ENCODE measurements around the gene EFHC1. TPM values are rescaled to one million over a fixed set of nuclear protein-coding genes. Genes with fewer than 3 reads are reported as not detected.
A peak's percentile ranks its signal among the peaks of the same experiment; 100 is the strongest.

EFHC1 gene
- total RNA-seq, 1 donor from 2014 or later = 25.6 TPM

- Mint-ChIP-seq H3K36me3 (ENCODE audit: low read depth, unreplicated experiment) (peaks cover 39% of the 10 kb centered on the region), H3K4me3 (ENCODE audit: unreplicated experiment) (no peak overlapping the region), H3K9me3 (ENCODE audit: unreplicated experiment) (no peaks in the 10 kb centered on the region), H3K27ac (ENCODE audit: unreplicated experiment) (peak overlapping the region; percentile 98), H3K27me3 (ENCODE audit: low read depth, unreplicated experiment) (no peaks in the 10 kb centered on the region), H3K4me1 (ENCODE audit: low read depth, unreplicated experiment) (peaks cover 88% of the 10 kb centered on the region)
- FAIRE-seq (no peak), DNase-seq (ENCODE audit: low read depth) (no peak)
- Histone ChIP-seq H3K27ac (ENCODE audit: low read depth, low read length) (peak overlapping the region; percentile 93), H3K9ac (ENCODE audit: low read length) (no peak overlapping the region), H3K9me3 (ENCODE audit: insufficient read depth, low read depth, low read length) (no peaks in the 10 kb centered on the region), H3K36me3 (ENCODE audit: insufficient read depth, low read length) (peaks cover 52% of the 10 kb centered on the region), H2AFZ (ENCODE audit: low read depth, low read length) (no peak overlapping the region), H3K27me3 (ENCODE audit: insufficient read depth, low read length) (no peaks in the 10 kb centered on the region), H3K4me2 (ENCODE audit: low read length) (no peak overlapping the region), H3K4me3 (ENCODE audit: insufficient read depth, low read depth, low read length) (no peak overlapping the region), H3K4me1 (ENCODE audit: insufficient read depth, low read length) (peaks cover 86% of the 10 kb centered on the region), H4K20me1 (ENCODE audit: insufficient read depth, low read length) (no peaks in the 10 kb centered on the region), H3K79me2 (ENCODE audit: insufficient read depth, low read length) (peaks cover 36% of the 10 kb centered on the region)
- TF ChIP-seq, protein P1, sequence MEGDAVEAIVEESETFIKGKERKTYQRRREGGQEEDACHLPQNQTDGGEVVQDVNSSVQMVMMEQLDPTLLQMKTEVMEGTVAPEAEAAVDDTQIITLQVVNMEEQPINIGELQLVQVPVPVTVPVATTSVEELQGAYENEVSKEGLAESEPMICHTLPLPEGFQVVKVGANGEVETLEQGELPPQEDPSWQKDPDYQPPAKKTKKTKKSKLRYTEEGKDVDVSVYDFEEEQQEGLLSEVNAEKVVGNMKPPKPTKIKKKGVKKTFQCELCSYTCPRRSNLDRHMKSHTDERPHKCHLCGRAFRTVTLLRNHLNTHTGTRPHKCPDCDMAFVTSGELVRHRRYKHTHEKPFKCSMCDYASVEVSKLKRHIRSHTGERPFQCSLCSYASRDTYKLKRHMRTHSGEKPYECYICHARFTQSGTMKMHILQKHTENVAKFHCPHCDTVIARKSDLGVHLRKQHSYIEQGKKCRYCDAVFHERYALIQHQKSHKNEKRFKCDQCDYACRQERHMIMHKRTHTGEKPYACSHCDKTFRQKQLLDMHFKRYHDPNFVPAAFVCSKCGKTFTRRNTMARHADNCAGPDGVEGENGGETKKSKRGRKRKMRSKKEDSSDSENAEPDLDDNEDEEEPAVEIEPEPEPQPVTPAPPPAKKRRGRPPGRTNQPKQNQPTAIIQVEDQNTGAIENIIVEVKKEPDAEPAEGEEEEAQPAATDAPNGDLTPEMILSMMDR (IDR thresholded peaks at IDR 0.05; ENCODE audit: insufficient read depth, low read depth, low read length) = no peak
- no peak for TF ChIP-seq EZH2 (IDR thresholded peaks at IDR 0.05; ENCODE audit: insufficient read depth, low read length)
Measured at GRCh38 chr6:52513464-52513863, 93.3 kb downstream of the EFHC1 start.

GRCh38 chr6:52513896-52514295 is 93.8 kb downstream of the EFHC1 start:
- Histone ChIP-seq H3K36me3 (ENCODE audit: insufficient read depth, low read length) (peaks cover 52% of the 10 kb centered on the region), H3K79me2 (ENCODE audit: insufficient read depth, low read length) (peaks cover 40% of the 10 kb centered on the region), H3K9me3 (ENCODE audit: insufficient read depth, low read depth, low read length) (no peaks in the 10 kb centered on the region), H3K27ac (ENCODE audit: low read depth, low read length) (peak overlapping the region; percentile 65), H3K4me3 (ENCODE audit: insufficient read depth, low read depth, low read length) (no peak overlapping the region), H3K27me3 (ENCODE audit: insufficient read depth, low read length) (no peaks in the 10 kb centered on the region), H4K20me1 (ENCODE audit: insufficient read depth, low read length) (no peaks in the 10 kb centered on the region), H3K9ac (ENCODE audit: low read length) (no peak overlapping the region), H3K4me1 (ENCODE audit: insufficient read depth, low read length) (peaks cover 86% of the 10 kb centered on the region), H2AFZ (ENCODE audit: low read depth, low read length) (no peak overlapping the region), H3K4me2 (ENCODE audit: low read length) (no peak overlapping the region)
- Mint-ChIP-seq H3K36me3 (ENCODE audit: low read depth, unreplicated experiment) (peaks cover 35% of the 10 kb centered on the region), H3K9me3 (ENCODE audit: unreplicated experiment) (no peaks in the 10 kb centered on the region), H3K4me3 (ENCODE audit: unreplicated experiment) (no peak overlapping the region), H3K27ac (ENCODE audit: unreplicated experiment) (peak overlapping the region; percentile 98), H3K27me3 (ENCODE audit: low read depth, unreplicated experiment) (no peaks in the 10 kb centered on the region), H3K4me1 (ENCODE audit: low read depth, unreplicated experiment) (peaks cover 89% of the 10 kb centered on the region)
- TF ChIP-seq EZH2 (IDR thresholded peaks at IDR 0.05; ENCODE audit: insufficient read depth, low read length) = no peak
- TF ChIP-seq, protein P1 (IDR thresholded peaks at IDR 0.05; ENCODE audit: insufficient read depth, low read depth, low read length) = no peak
- DNase-seq (ENCODE audit: low read depth) (no peak), FAIRE-seq (no peak)

- Histone ChIP-seq H4K20me1 (ENCODE audit: insufficient read depth, low read length) (no peaks in the 10 kb centered on the region), H3K4me1 (ENCODE audit: insufficient read depth, low read length) (peaks cover 80% of the 10 kb centered on the region), H3K79me2 (ENCODE audit: insufficient read depth, low read length) (peaks cover 46% of the 10 kb centered on the region), H3K9ac (ENCODE audit: low read length) (peak overlapping the region; percentile 14), H2AFZ (ENCODE audit: low read depth, low read length) (no peak overlapping the region), H3K27me3 (ENCODE audit: insufficient read depth, low read length) (no peaks in the 10 kb centered on the region), H3K4me3 (ENCODE audit: insufficient read depth, low read depth, low read length) (no peak overlapping the region), H3K9me3 (ENCODE audit: insufficient read depth, low read depth, low read length) (no peaks in the 10 kb centered on the region), H3K36me3 (ENCODE audit: insufficient read depth, low read length) (peaks cover 54% of the 10 kb centered on the region), H3K27ac (ENCODE audit: low read depth, low read length) (peak overlapping the region; percentile 65), H3K4me2 (ENCODE audit: low read length) (peak overlapping the region; percentile 13)
- FAIRE-seq = no peak
- no peak for TF ChIP-seq EZH2 (IDR thresholded peaks at IDR 0.05; ENCODE audit: insufficient read depth, low read length)
- TF ChIP-seq, protein P1 (IDR thresholded peaks at IDR 0.05; ENCODE audit: insufficient read depth, low read depth, low read length) = no peak
- Mint-ChIP-seq H3K27ac (ENCODE audit: unreplicated experiment) (peak overlapping the region; percentile 98), H3K4me3 (ENCODE audit: unreplicated experiment) (peak overlapping the region; percentile 55), H3K36me3 (ENCODE audit: low read depth, unreplicated experiment) (peaks cover 31% of the 10 kb centered on the region), H3K4me1 (ENCODE audit: low read depth, unreplicated experiment) (peaks cover 89% of the 10 kb centered on the region), H3K27me3 (ENCODE audit: low read depth, unreplicated experiment) (no peaks in the 10 kb centered on the region), H3K9me3 (ENCODE audit: unreplicated experiment) (no peaks in the 10 kb centered on the region)
- peak; percentile 65 for DNase-seq (ENCODE audit: low read depth)
Measured at GRCh38 chr6:52514514-52514913, 94.4 kb downstream of the EFHC1 start.

Measured in astrocyte (in vitro differentiated cells and primary cell).